AG04450 (cell line): ENCODE results near the gene CDH4. TPM values are rescaled to one million over a fixed set of nuclear protein-coding genes. Genes with fewer than 3 reads are reported as not detected.

Source experiments
- CTCF ChIA-PET: fragments of 300-600, 350-600 bp; formaldehyde crosslinking; extraction: SDS; loops from one replicate; lab custom pipeline; 2022; ENCODE audit warnings: antibody characterized with exemption, inconsistent platforms; lab: Charles Lee
- POLR2A ChIA-PET: fragments of 350-600 bp; formaldehyde crosslinking; extraction: SDS; loops from one replicate; lab custom pipeline; 2021; ENCODE audit warnings: antibody characterized with exemption, inconsistent platforms; lab: Yijun Ruan, JAX
- DNase-seq: peaks from one replicate; pipeline ENCODE4 v3.0.0-alpha.2; 2011; ENCODE audit warnings: low read depth, low spot score
- H3K27ac ChIP-seq: one replicate; pipeline ENCODE4 v1.5.1; 2012; ENCODE audit warnings: low read depth, low read length, control low read depth
- H3K27me3 ChIP-seq: one replicate; pipeline ENCODE4 v1.6.0; 2012; ENCODE audit warnings: low read length; ENCODE audit not compliant: control insufficient read depth, insufficient read depth
- H3K4me3 ChIP-seq: 2 replicates; pipeline ENCODE4 v1.5.1; 2011; ENCODE audit warnings: mild to moderate bottlenecking, low read depth, low read length, control low read depth
- H3K9me3 ChIP-seq: 2 replicates; pipeline ENCODE4 v1.5.1; 2012; ENCODE audit warnings: low read length; ENCODE audit not compliant: control insufficient read depth, insufficient read depth
- CTCF ChIP-seq: IDR thresholded peaks from 2 replicates; pipeline ENCODE4 v1.5.1; 2011; ENCODE audit warnings: low read depth, low read length, control low read depth, inconsistent platforms
- polyA plus RNA-seq: library from polyadenylated mRNA; depleted of rRNA; stranded (reverse); fragments of >200 nt; gene quantifications from 2 replicates; pipeline ENCODE4 v1.2.3, GENCODE V29; 2011

The CDH4 gene
- polyA plus RNA-seq, 1 experiment, result 1.6 TPM

- Histone ChIP-seq H3K27me3 (no peaks in the 10 kb centered on the region), H3K4me3 (no peak overlapping the region), H3K27ac (no peak overlapping the region), H3K9me3 (peaks cover 2% of the 10 kb centered on the region; the same call in 1 of the 2 replicates)
- DNase-seq, result no peak
- ChIA-PET CTCF (no interaction called here), POLR2A (no interaction called here)
- TF ChIP-seq CTCF, result no peak
Observed at GRCh38 chr20:61558726-61559125, 306.7 kb downstream of the CDH4 start.

DNA sequence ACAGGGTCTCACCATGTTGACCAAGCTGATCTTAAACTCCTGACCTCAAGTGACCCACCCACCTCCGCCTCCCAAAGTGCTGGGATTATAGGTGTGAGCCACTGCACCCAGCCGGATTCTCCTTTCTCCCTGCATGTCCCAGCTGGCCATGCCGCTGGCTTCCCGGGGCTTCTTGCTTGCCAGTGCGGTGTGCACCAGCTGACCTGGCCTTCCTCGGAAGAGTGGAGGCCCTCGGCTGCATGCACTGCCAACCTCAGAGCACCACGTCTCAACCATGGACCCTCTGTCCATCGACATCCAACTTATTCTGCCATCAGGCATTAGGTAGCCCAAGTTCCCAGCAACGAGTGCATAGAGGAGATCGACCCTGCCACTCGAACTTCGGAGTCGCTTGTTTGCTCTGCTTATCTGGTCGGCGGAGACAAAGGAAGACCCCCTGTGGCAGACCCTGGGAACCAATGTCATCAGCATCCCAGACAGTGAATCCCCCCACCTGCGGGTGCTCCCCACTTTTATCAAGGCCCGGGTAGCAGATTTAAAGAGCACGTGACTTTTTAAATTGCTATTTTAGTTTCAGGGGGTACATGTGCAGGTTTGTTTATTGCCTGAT, 307.8 kb downstream of the CDH4 start:
- H3K27me3 ChIP-seq, result no peaks in the 10 kb centered on the region
- CTCF ChIA-PET, result no interaction called here
- no peak for TF ChIP-seq CTCF

GRCh38 chr20:61560361-61560853, 308.3 kb downstream of the CDH4 start:
- DNase-seq, result no peak
- H3K9me3 ChIP-seq, result peaks cover 2% of the 10 kb centered on the region; the same call in 1 of the 2 replicates
- ChIA-PET POLR2A (no interaction called here), CTCF (no interaction called here)
- peak overlapping the region; percentile 11 for H3K27ac ChIP-seq
- no peak overlapping the region for H3K4me3 ChIP-seq
- peak; percentile 15; the same call in 1 of the 2 replicates for TF ChIP-seq CTCF
- no peaks in the 10 kb centered on the region for H3K27me3 ChIP-seq

More for the DNA sequence above, 307.8 kb downstream of the CDH4 start:
- no peak overlapping the region for H3K4me3 ChIP-seq
- no peak for DNase-seq
- H3K9me3 ChIP-seq, result peaks cover 2% of the 10 kb centered on the region; the same call in 1 of the 2 replicates
- H3K27ac ChIP-seq, result no peak overlapping the region
- POLR2A ChIA-PET, result no interaction called here

- CTCF ChIA-PET, result no interaction called here
- no peaks in the 10 kb centered on the region for H3K27me3 ChIP-seq
- DNase-seq, result no peak
- no peak overlapping the region for H3K27ac ChIP-seq
- no peak overlapping the region for H3K4me3 ChIP-seq
- no peak for TF ChIP-seq CTCF
- H3K9me3 ChIP-seq, result peaks cover 2% of the 10 kb centered on the region; the same call in 1 of the 2 replicates
- POLR2A ChIA-PET, result no interaction called here
Observed at GRCh38 chr20:61561111-61561830, 309.2 kb downstream of the CDH4 start.

DNA sequence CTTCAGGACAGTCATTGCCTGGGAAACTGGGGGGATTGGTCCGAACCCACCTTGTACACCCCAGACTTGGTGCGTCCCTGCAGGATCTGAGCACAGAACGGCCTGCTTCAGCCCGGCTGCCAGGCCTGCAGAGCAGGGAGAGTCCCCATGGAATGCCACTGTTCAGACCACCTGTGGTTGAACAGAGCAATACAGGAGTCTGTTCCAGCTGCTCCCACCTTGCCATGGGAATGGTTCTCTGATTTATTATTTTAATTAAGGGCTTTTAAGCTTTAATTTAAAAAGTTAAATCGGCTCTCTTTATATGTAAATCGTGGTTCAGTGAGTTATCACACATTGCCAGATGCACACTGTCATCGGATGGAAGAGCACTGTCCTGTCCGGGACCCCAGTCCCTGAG, 310.4 kb downstream of the CDH4 start:
- H3K9me3 ChIP-seq, result peaks cover 2% of the 10 kb centered on the region; the same call in 1 of the 2 replicates
- no peak for DNase-seq
- no peak for TF ChIP-seq CTCF
- no peaks in the 10 kb centered on the region for H3K27me3 ChIP-seq
- H3K27ac ChIP-seq, result no peak overlapping the region
- H3K4me3 ChIP-seq, result no peak overlapping the region
- ChIA-PET POLR2A (no interaction called here), CTCF (no interaction called here)
